ENCODE measurements around the gene DLK2.
"Not testable (repeated sequence)": the region's sequence is repeated elsewhere in the genome, so short reads cannot be mapped to it uniquely, and the experiment has no call there.

The DLK2 gene

GRCh38 chr6:43481075-43481474 is 25.7 kb upstream of the DLK2 start:
- no peak for DNase-seq

- peak in 1 of 2 experiments; percentile 9 for DNase-seq
Measured at GRCh38 chr6:43478008-43478372, 22.6 kb upstream of the DLK2 start.

- DNase-seq, result peak; percentile 99
Measured at GRCh38 chr6:43477235-43478007, 22.1 kb upstream of the DLK2 start, which contains the start of gene TJAP1. Gene TJAP1 (plus strand): TSS chr6:43477570. CDS start chr6:43499002, 21,432 bp downstream.

GRCh38 chr6:43476746-43477145 is 21.4 kb upstream of the DLK2 start:
- no peak for DNase-seq

GRCh38 chr6:43475516-43475915 is 20.2 kb upstream of the DLK2 start:
- DNase-seq, result no peak

- DNase-seq, result no peak
Measured at GRCh38 chr6:43472515-43472914, 17.2 kb upstream of the DLK2 start.

- no peak for DNase-seq
Measured at GRCh38 chr6:43471399-43471798, 16.1 kb upstream of the DLK2 start.

GRCh38 chr6:43469947-43470346 is 14.6 kb upstream of the DLK2 start:
- DNase-seq, result no peak

GRCh38 chr6:43468748-43469681 is 13.7 kb upstream of the DLK2 start:
- no peak for DNase-seq

- no peak for DNase-seq
Measured at GRCh38 chr6:43468240-43468639, 12.9 kb upstream of the DLK2 start.

- DNase-seq, result no peak
Measured at GRCh38 chr6:43467752-43468151, 12.4 kb upstream of the DLK2 start.

GRCh38 chr6:43467265-43467664 is 11.9 kb upstream of the DLK2 start:
- not testable (repeated sequence) for DNase-seq

GRCh38 chr6:43465948-43466347 is 10.6 kb upstream of the DLK2 start:
- DNase-seq, result no peak

- DNase-seq, result no peak
Measured at GRCh38 chr6:43464337-43464736, 9.0 kb upstream of the DLK2 start.

- DNase-seq, result no peak
Measured at GRCh38 chr6:43461936-43462335, 6.6 kb upstream of the DLK2 start.

GRCh38 chr6:43460032-43460431 is 4.7 kb upstream of the DLK2 start:
- DNase-seq, result no peak

- no peak for DNase-seq
Measured at GRCh38 chr6:43459535-43459934, 4.2 kb upstream of the DLK2 start.

GRCh38 chr6:43458154-43458553 is 2.8 kb upstream of the DLK2 start:
- not testable (repeated sequence) for DNase-seq

- no peak for DNase-seq
Measured at GRCh38 chr6:43457643-43458042, 2.3 kb upstream of the DLK2 start.

- peak; percentile 31 to 41 for DNase-seq
Measured at GRCh38 chr6:43454696-43455530, 435 bp downstream of the DLK2 start.

- DNase-seq, result peak; percentile 76 to 81
Measured at GRCh38 chr6:43454290-43454695, 1.1 kb downstream of the DLK2 start.

GRCh38 chr6:43453831-43454230 is 1.5 kb downstream of the DLK2 start:
- DNase-seq, result no peak

GRCh38 chr6:43452896-43453295 is 2.5 kb downstream of the DLK2 start:
- DNase-seq, result no peak

All from activated CD4-positive, alpha-beta T cell treated with anti-CD3 and anti-CD28 coated beads, Interleukin-2, amount 50 U/mL, for 48 hours (primary cell).